GM23248 (cell line): Measurements from ENCODE around the gene RHBDF1. TPM values are rescaled to one million over a fixed set of nuclear protein-coding genes. Genes with fewer than 3 reads are reported as not detected.

Experiments
- DNase-seq: peaks from one replicate; pipeline ENCODE4 v3.0.0-alpha.2; 2015
- H2AFZ ChIP-seq: fragments of 200-600 bp; sonication (generic); 2 replicates; pipeline ENCODE4 v1.6.1; 2016; ENCODE audit warnings: antibody characterized with exemption
- H3F3A ChIP-seq: fragments of 200-600 bp; sonication (generic); 2 replicates; pipeline ENCODE4 v1.6.1; 2016; ENCODE audit warnings: mild to moderate bottlenecking, antibody characterized with exemption, mixed run types; ENCODE audit not compliant: insufficient read depth
- H3K27ac ChIP-seq: fragments of 200-600 bp; sonication (generic); 2 replicates; pipeline ENCODE4 v1.5.1; 2016; ENCODE audit warnings: mild to moderate bottlenecking
- H3K27me3 ChIP-seq: fragments of 200-600 bp; sonication (generic); replicated peaks from 2 replicates; pipeline ENCODE4 v1.6.1; 2016; ENCODE audit warnings: mild to moderate bottlenecking; ENCODE audit not compliant: insufficient read depth
- H3K36me3 ChIP-seq: fragments of 200-600 bp; sonication (generic); 2 replicates; pipeline ENCODE4 v1.6.1; 2016; ENCODE audit warnings: low read depth, mild to moderate bottlenecking
- H3K4me1 ChIP-seq: fragments of 200-600 bp; sonication (generic); 2 replicates; pipeline ENCODE4 v1.6.1; 2016; ENCODE audit warnings: mild to moderate bottlenecking; ENCODE audit not compliant: insufficient read depth
- H3K4me2 ChIP-seq: fragments of 200-600 bp; sonication (generic); one replicate; pipeline ENCODE4 v1.6.1; 2016; ENCODE audit warnings: mild to moderate bottlenecking; ENCODE audit not compliant: unreplicated experiment
- H3K4me3 ChIP-seq: fragments of 200-600 bp; sonication (generic); 2 replicates; pipeline ENCODE4 v1.5.1; 2016; ENCODE audit warnings: mild to moderate bottlenecking
- H3K79me2 ChIP-seq: fragments of 200-600 bp; sonication (generic); 2 replicates; pipeline ENCODE4 v1.6.1; 2016; ENCODE audit warnings: mild to moderate bottlenecking; ENCODE audit not compliant: insufficient read depth
- H3K9ac ChIP-seq: fragments of 200-600 bp; sonication (generic); 2 replicates; pipeline ENCODE4 v1.6.1; 2016; ENCODE audit warnings: mild to moderate bottlenecking
- H3K9me2 ChIP-seq: fragments of 200-600 bp; sonication (generic); 2 replicates; pipeline ENCODE4 v1.6.1; 2016; ENCODE audit warnings: mixed run types, mild to moderate bottlenecking, moderate library complexity; ENCODE audit not compliant: insufficient read depth
- H3K9me3 ChIP-seq: fragments of 200-600 bp; sonication (generic); one replicate; pipeline ENCODE4 v1.6.1; 2017; ENCODE audit warnings: low read depth
- H4K20me1 ChIP-seq: fragments of 200-600 bp; sonication (generic); 2 replicates; pipeline ENCODE4 v1.6.0; 2016; ENCODE audit not compliant: insufficient read depth
- EZH2 ChIP-seq: fragments of 200-600 bp; sonication (generic); IDR thresholded peaks from 2 replicates; pipeline ENCODE4 v1.6.1; 2018; ENCODE audit warnings: antibody characterized with exemption, mild to moderate bottlenecking; ENCODE audit not compliant: insufficient read depth, poor library complexity, severe bottlenecking
- EZH2phosphoT487 ChIP-seq: fragments of 200-600 bp; sonication (generic); IDR thresholded peaks from 2 replicates; pipeline ENCODE4 v1.6.1; 2018; ENCODE audit warnings: antibody characterized with exemption, moderate library complexity, mild to moderate bottlenecking, low read depth; ENCODE audit not compliant: insufficient read depth
- WGBS, 2 experiments: methylation state at CpG; one replicate each; pipeline ENCODE4 v1.1.6; 2015 to 2017; ENCODE audit warnings: low lambda C conversion rate in 2 of 2, low coverage in 1 of 2; ENCODE audit errors: missing lambda C conversion rate in 2 of 2; 5-methylcytosine and 5-hydroxymethylcytosine counted together
- in situ Hi-C: fragments of 300-500 bp; cut with MboI; formaldehyde crosslinking; loops from 2 replicates; pipeline ENCODE4 v1.15.0; 2020
- polyA plus RNA-seq: library from polyadenylated mRNA; unstranded; fragments of >200 nt; fragmentation: Nextera tagmentation; extraction: Ambion mirVana; gene quantifications from 2 replicates; pipeline ENCODE4 v1.2.1, GENCODE V29; 2016
- total RNA-seq: library from RNA; depleted of rRNA; stranded (reverse); fragments of >200 nt; shearing (Covaris generic); gene quantifications from 2 replicates; pipeline ENCODE4 v1.2.3, GENCODE V29; 2014

The RHBDF1 gene
- total and polyA plus RNA-seq, 2 experiments from 2014 or later = 61.7 to 62.6 TPM

GRCh38 chr16:77807-78443, 5.5 kb upstream of the RHBDF1 start, which contains the start of gene MPG:
TSS of gene MPG (plus strand) at chr16:78225. CDS start at chr16:78310, 85 bp downstream.
- peaks cover 26% of the 10 kb centered on the region for H3K4me1 ChIP-seq
- DNase-seq = peak; percentile 89
- no peaks in the 10 kb centered on the region for H4K20me1 ChIP-seq
- no peaks in the 10 kb centered on the region for H3K9me3 ChIP-seq
- H3K4me3 ChIP-seq = peak within 1 kb of the TSS; percentile 87
- H3K79me2 ChIP-seq = peaks cover 31% of the 10 kb centered on the region
- peak within 1 kb of the TSS; percentile 95 for H3K9ac ChIP-seq
- H3K27ac ChIP-seq = peak within 1 kb of the TSS; percentile 98
- H3F3A ChIP-seq = peaks cover 23% of the 10 kb centered on the region
- no peaks in the 10 kb centered on the region for H3K27me3 ChIP-seq
- 0 out of 2 replicates have a peak, but pooled peaks cover 9% of the 10 kb centered on the region for H3K36me3 ChIP-seq
- in situ Hi-C loops = no loop called here
- TF ChIP-seq EZH2phosphoT487 (no peak), EZH2 (no peak)
- H3K9me2 ChIP-seq = no peaks in the 10 kb centered on the region
- H2AFZ ChIP-seq = peak within 1 kb of the TSS; percentile 64
- 0 to 1% methylated on average over 17 to 55 of the region's 83 CpGs for WGBS, 2 experiments
- peak within 1 kb of the TSS; percentile 91 for H3K4me2 ChIP-seq

GRCh38 chr16:77273-77806, 4.9 kb upstream of the RHBDF1 start:
- in situ Hi-C loops = no loop called here
- Histone ChIP-seq H3K9me3 (no peaks in the 10 kb centered on the region), H3F3A (peaks cover 22% of the 10 kb centered on the region), H3K9me2 (no peaks in the 10 kb centered on the region), H3K79me2 (peaks cover 30% of the 10 kb centered on the region), H3K4me2 (peak overlapping the region; percentile 91), H2AFZ (peak overlapping the region; percentile 64), H3K9ac (peak overlapping the region; percentile 95), H3K4me1 (peaks cover 29% of the 10 kb centered on the region), H3K36me3 (0 out of 2 replicates have a peak, but pooled peaks cover 9% of the 10 kb centered on the region), H4K20me1 (no peaks in the 10 kb centered on the region), H3K27ac (peak overlapping the region; percentile 98), H3K4me3 (peak overlapping the region; percentile 87), H3K27me3 (no peaks in the 10 kb centered on the region)
- DNase-seq = peak; percentile 87
- 6 to 7% methylated on average over 26 to 30 of the region's 31 CpGs for WGBS, 2 experiments
- TF ChIP-seq EZH2 (no peak), EZH2phosphoT487 (no peak)

- DNase-seq = peak; percentile 90
- H3K9me2 ChIP-seq = no peaks in the 10 kb centered on the region
- peak overlapping the region; percentile 95 for H3K9ac ChIP-seq
- H3F3A ChIP-seq = peaks cover 22% of the 10 kb centered on the region
- H3K4me1 ChIP-seq = peaks cover 29% of the 10 kb centered on the region
- WGBS, 2 experiments = 9 to 12% methylated on average over 13 of the region's 13 CpGs
- H3K4me2 ChIP-seq = peak overlapping the region; percentile 91
- H2AFZ ChIP-seq = no peak overlapping the region
- H4K20me1 ChIP-seq = no peaks in the 10 kb centered on the region
- H3K27ac ChIP-seq = peak overlapping the region; percentile 98
- peaks cover 31% of the 10 kb centered on the region for H3K79me2 ChIP-seq
- TF ChIP-seq EZH2phosphoT487 (no peak), EZH2 (no peak)
- H3K27me3 ChIP-seq = no peaks in the 10 kb centered on the region
- no peaks in the 10 kb centered on the region for H3K9me3 ChIP-seq
- in situ Hi-C loops = no loop called here
- peak overlapping the region; percentile 87 for H3K4me3 ChIP-seq
- H3K36me3 ChIP-seq = 0 out of 2 replicates have a peak, but pooled peaks cover 9% of the 10 kb centered on the region
Observed at GRCh38 chr16:76535-77272, 4.3 kb upstream of the RHBDF1 start.
